HCT116 (cell line): ENCODE measurements around the gene RUBCN. TPM values are rescaled to one million over a fixed set of nuclear protein-coding genes. Genes with fewer than 3 reads are reported as not detected.
"Not testable (repeated sequence)": the region's sequence is repeated elsewhere in the genome, so short reads cannot be mapped to it uniquely, and the experiment has no call there.

ENCODE experiments used
- ATAC-seq: fragments of 200-7000 bp; cut with Tn5 transposase; 2 replicates; pipeline ENCODE4 v1.9.1; 2020; ENCODE audit warnings: mild to moderate bottlenecking, moderate library complexity
- BruUV-seq: library from RNA; stranded (reverse); fragments of 400-500 nt; replicated peaks from 2 replicates; lab custom pipeline; 2021; lab: Mats Ljungman, UMichigan
- CTCF ChIA-PET: fragments of 300-600 bp; sonication (Branson Sonifier 250); formaldehyde crosslinking; loops from one replicate; lab custom pipeline; 2021; ENCODE audit warnings: antibody characterized with exemption; lab: Charles Lee
- POLR2A ChIA-PET: fragments of 300-600, 350-600 bp; sonication (Branson Sonifier 250); formaldehyde crosslinking; loops from one replicate; lab custom pipeline; 2021; ENCODE audit warnings: antibody characterized with exemption; lab: Charles Lee
- RAD21 ChIA-PET, 2 experiments: fragments of 300-600 bp; sonication (Branson Sonifier 250); formaldehyde crosslinking; loops; one replicate each; lab custom pipeline; 2023; ENCODE audit warnings: low total read pairs in 2 of 2; ENCODE audit not compliant: uncharacterized antibody in 2 of 2, unreplicated experiment in 2 of 2, low non-redundant PET in 1 of 2; lab: Charles Lee
- DNase-seq: peaks from one replicate; pipeline ENCODE4 v3.0.0-alpha.2; 2010; ENCODE audit warnings: low read depth, low spot score
- H2AFZ ChIP-seq: fragments of 200-600 bp; shearing (Covaris generic), sonication (generic); 2 replicates; pipeline ENCODE4 v1.6.1; 2017; ENCODE audit warnings: low read depth, mixed run types, mixed read lengths, antibody characterized with exemption, low read length; ENCODE audit not compliant: poor library complexity, severe bottlenecking
- H3K27ac ChIP-seq: 2 replicates; pipeline ENCODE4 v1.5.1; 2012; ENCODE audit warnings: low read depth, low read length
- H3K27me3 ChIP-seq: fragments of 200-600 bp; sonication (generic); 2 replicates; pipeline ENCODE4 v1.6.1; 2016; ENCODE audit warnings: mixed run types, low read length, mixed read lengths; ENCODE audit not compliant: insufficient read depth
- H3K36me3 ChIP-seq, 2 experiments: fragments of 200-500 bp in 1 of 2; fragments of 200-600 bp in 1 of 2; sonication (Bioruptor generic) in 1 of 2; sonication (generic) in 1 of 2; 2 replicates each; pipeline versions ENCODE4 v1.5.1 to v1.6.1; 2014 to 2016; ENCODE audit warnings: low read length in 2 of 2, inconsistent platforms in 1 of 2, mixed read lengths in 1 of 2, mixed run types in 1 of 2; ENCODE audit not compliant: insufficient read depth in 2 of 2, control insufficient read depth in 1 of 2
- H3K4me1 ChIP-seq, 2 experiments: fragments of 200-600 bp in 1 of 2; sonication (generic) in 1 of 2; 2 replicates each; pipeline versions ENCODE4 v1.5.1 to v1.6.1; 2012 to 2017; ENCODE audit warnings: low read length in 2 of 2, inconsistent platforms in 1 of 2, mild to moderate bottlenecking in 1 of 2, mixed read lengths in 1 of 2, mixed run types in 1 of 2, moderate library complexity in 1 of 2; ENCODE audit not compliant: insufficient read depth in 2 of 2, control insufficient read depth in 1 of 2
- H3K4me2 ChIP-seq: fragments of 200-600 bp; sonication (generic); 2 replicates; pipeline ENCODE4 v1.6.1; 2017; ENCODE audit warnings: mixed run types, low read length, mixed read lengths
- H3K4me3 ChIP-seq, 2 experiments: fragments of 200-600 bp in 1 of 2; sonication (generic) in 1 of 2; replicated peaks in 1 of 2; 2 replicates each; pipeline ENCODE4 v1.5.1; 2011 to 2016; ENCODE audit warnings: low read length in 2 of 2, control low read depth in 1 of 2, low read depth in 1 of 2, mild to moderate bottlenecking in 1 of 2, mixed read lengths in 1 of 2, mixed run types in 1 of 2
- H3K79me2 ChIP-seq: fragments of 200-600 bp; sonication (generic); 2 replicates; pipeline ENCODE4 v1.6.1; 2017; ENCODE audit warnings: mild to moderate bottlenecking, mixed run types, low read length, moderate library complexity, mixed read lengths; ENCODE audit not compliant: insufficient read depth
- H3K9ac ChIP-seq: fragments of 200-600 bp; sonication (generic); 2 replicates; pipeline ENCODE4 v1.6.1; 2016; ENCODE audit warnings: low read length, mixed read lengths
- H3K9me2 ChIP-seq: fragments of 200-600 bp; sonication (generic), shearing (Covaris generic); 2 replicates; pipeline ENCODE4 v1.6.1; 2017; ENCODE audit warnings: mixed run types, mild to moderate bottlenecking, moderate library complexity; ENCODE audit not compliant: insufficient read depth
- H3K9me3 ChIP-seq, 2 experiments: fragments of 200-500 bp in 1 of 2; fragments of 200-600 bp in 1 of 2; sonication (Bioruptor generic) in 1 of 2; sonication (generic) in 1 of 2; 2 replicates each; pipeline ENCODE4 v1.6.1; 2014 to 2017; ENCODE audit warnings: low read length in 2 of 2, mixed read lengths in 2 of 2, inconsistent platforms in 1 of 2, low read depth in 1 of 2, mild to moderate bottlenecking in 1 of 2, mixed run types in 1 of 2, moderate library complexity in 1 of 2; ENCODE audit not compliant: control insufficient read depth in 1 of 2, insufficient read depth in 1 of 2
- H4K20me1 ChIP-seq: fragments of 200-600 bp; sonication (generic), shearing (Covaris generic); 2 replicates; pipeline ENCODE4 v1.6.1; 2017; ENCODE audit warnings: mixed run types, mild to moderate bottlenecking, moderate library complexity; ENCODE audit not compliant: insufficient read depth
- ATF3 ChIP-seq: IDR thresholded peaks from 2 replicates; pipeline ENCODE4 v1.6.1; 2012
- CEBPB ChIP-seq: IDR thresholded peaks from 2 replicates; pipeline ENCODE4 v1.6.1; 2012; ENCODE audit warnings: low read depth
- CTCF ChIP-seq, 3 experiments: fragments of 200-600 bp in 1 of 3; sonication (generic) in 1 of 3; IDR thresholded peaks in 2 of 3; conservative IDR thresholded peaks in 1 of 3; 2 replicates each; pipeline ENCODE4 v1.5.1; 2012 to 2017; ENCODE audit warnings: low read depth in 2 of 3, low read length in 2 of 3, antibody characterized with exemption in 1 of 3, borderline replicate concordance in 1 of 3, control low read depth in 1 of 3, mild to moderate bottlenecking in 1 of 3, mixed read lengths in 1 of 3, mixed run types in 1 of 3, moderate library complexity in 1 of 3; ENCODE audit not compliant: insufficient read depth in 1 of 3
- EGR1 ChIP-seq: IDR thresholded peaks from 2 replicates; pipeline ENCODE4 v1.6.1; 2012; ENCODE audit warnings: low read depth
- EZH2phosphoT487 ChIP-seq: fragments of 200-600 bp; IDR thresholded peaks from 2 replicates; pipeline ENCODE4 v1.6.1; 2018; ENCODE audit warnings: antibody characterized with exemption, borderline replicate concordance
- FOSL1 ChIP-seq: IDR thresholded peaks from 2 replicates; pipeline ENCODE4 v1.6.1; 2012; ENCODE audit warnings: low read depth
- MAX ChIP-seq: IDR thresholded peaks from 2 replicates; pipeline ENCODE4 v1.6.1; 2012
- POLR2A ChIP-seq: IDR thresholded peaks from 2 replicates; pipeline ENCODE4 v1.7.0; 2011; ENCODE audit warnings: borderline replicate concordance; ENCODE audit not compliant: insufficient read depth, insufficient read length; ENCODE audit errors: extremely low read depth
- POLR2AphosphoS5 ChIP-seq: IDR thresholded peaks from 2 replicates; pipeline ENCODE4 v1.6.1; 2011; ENCODE audit warnings: mild to moderate bottlenecking, low read depth, low read length, moderate library complexity
- SIN3A ChIP-seq: IDR thresholded peaks from 2 replicates; pipeline ENCODE4 v1.6.1; 2012; ENCODE audit warnings: low read depth
- ZFX ChIP-seq: fragments of 450-650 bp; IDR thresholded peaks from 2 replicates; pipeline ENCODE4 v1.6.1; 2017
- intact Hi-C: fragments of 100-400 bp; cut with micrococcal nuclease; formaldehyde crosslinking; loops from 2 replicates; pipeline ENCODE4 v1.10.0; 2022
- total RNA-seq: library from RNA; stranded (reverse); gene quantifications from one replicate; pipeline ENCODE4 v1.2.1, GENCODE V29; 2021; ENCODE audit not compliant: unreplicated experiment

Gene RUBCN
- total RNA-seq, 1 experiment from 2014 or later, result 21.4 TPM

- RAD21 ChIA-PET, result no interaction called here
- Histone ChIP-seq H2AFZ (no peak overlapping the region), H3K27me3 (no peaks in the 10 kb centered on the region), H3K36me3 (no peaks in the 10 kb centered on the region), H3K27ac (no peak overlapping the region), H3K79me2 (peaks cover 42% of the 10 kb centered on the region), H3K9me2 (no peaks in the 10 kb centered on the region), H3K9me3 (no peaks in the 10 kb centered on the region), H3K4me1 (peaks cover 10 to 25% of the 10 kb centered on the region in 2 experiments; a peak in 3 of 4 replicates), H4K20me1 (no peaks in the 10 kb centered on the region), H3K4me3 (no peak overlapping the region), H3K9ac (no peak overlapping the region), H3K4me2 (no peak overlapping the region)
- POLR2A ChIA-PET, result interaction anchor here (1.2 kb wide), 1 partner anchor 14 kb away, joined by 3 read pairs; no protein-coding TSS in a partner anchor
- CTCF ChIA-PET, result no interaction called here
- no peak for TF ChIP-seq ZFX
- TF ChIP-seq EGR1, result no peak
- no peak for TF ChIP-seq CTCF (IDR thresholded peaks at IDR 0.05 in 2 of 3, conservative IDR thresholded peaks at IDR 0.05 in 1 of 3; ENCODE audit: borderline replicate concordance in 1 of 3, insufficient read depth in 1 of 3, low read depth in 2 of 3, low read length in 2 of 3)
- TF ChIP-seq SIN3A, result no peak
- no peak for TF ChIP-seq POLR2AphosphoS5
- TF ChIP-seq CEBPB, result no peak
- TF ChIP-seq POLR2A, result no peak
- TF ChIP-seq MAX, result no peak
- TF ChIP-seq ATF3, result no peak
- no peak for TF ChIP-seq FOSL1
- no peak for TF ChIP-seq EZH2phosphoT487
- BruUV-seq, result no TSS peak
- ATAC-seq (no peak), DNase-seq (no peak)
- intact Hi-C loops, result no loop called here
These were observed 3.7 kb downstream of the RUBCN start for GRCh38 chr3:197733042-197733441.

GRCh38 chr3:197731483-197731882, 5.2 kb downstream of the RUBCN start:
- H3K9ac ChIP-seq, ATAC-seq, H3K27ac ChIP-seq, H3K4me2 ChIP-seq, CTCF ChIA-PET, BruUV-seq, H3K27me3 ChIP-seq, RAD21 ChIA-PET, H4K20me1 ChIP-seq, DNase-seq, H3K36me3 ChIP-seq, H2AFZ ChIP-seq, H3K4me3 ChIP-seq, intact Hi-C loops, H3K9me2 ChIP-seq, POLR2A ChIA-PET, H3K9me3 ChIP-seq: not testable (repeated sequence)
- peaks cover 5 to 16% of the 10 kb centered on the region in 2 experiments; a peak in 3 of 4 replicates for H3K4me1 ChIP-seq
- H3K79me2 ChIP-seq, result peaks cover 42% of the 10 kb centered on the region

GRCh38 chr3:197730770-197731169, 5.9 kb downstream of the RUBCN start:
- H3K4me3 ChIP-seq, BruUV-seq, H4K20me1 ChIP-seq, H2AFZ ChIP-seq, H3K4me2 ChIP-seq, H3K9me3 ChIP-seq, H3K9me2 ChIP-seq, H3K36me3 ChIP-seq, RAD21 ChIA-PET, POLR2A ChIA-PET, ATAC-seq, H3K27me3 ChIP-seq, intact Hi-C loops, DNase-seq, H3K9ac ChIP-seq, CTCF ChIA-PET, H3K27ac ChIP-seq: not testable (repeated sequence)
- H3K4me1 ChIP-seq, result peaks cover 5 to 13% of the 10 kb centered on the region in 2 experiments; a peak in 3 of 4 replicates
- H3K79me2 ChIP-seq, result peaks cover 35% of the 10 kb centered on the region
